ENCODE results near the gene KRTAP2-3. TPM values are rescaled to one million over a fixed set of nuclear protein-coding genes. Genes with fewer than 3 reads are reported as not detected.
"Not testable (repeated sequence)": the region's sequence is repeated elsewhere in the genome, so short reads cannot be mapped to it uniquely, and the experiment has no call there.

Gene KRTAP2-3
- total RNA-seq, 2 donors from 2014 or later: not detected

GRCh38 chr17:41042953-41043352 is 17.0 kb downstream of the KRTAP2-3 start:
- intact Hi-C loops (cut with DNase I): no loop called here
- no peak for DNase-seq (ENCODE audit: low spot score)

- intact Hi-C loops (cut with DNase I); DNase-seq (ENCODE audit: low spot score): not testable (repeated sequence)
Observed at GRCh38 chr17:41040783-41041571, 18.9 kb downstream of the KRTAP2-3 start, which contains the start of gene KRTAP1-1. Gene KRTAP1-1, minus strand, starts transcription at chr17:41041450. Its CDS starts 53 bp downstream, at chr17:41041397.

- intact Hi-C loops (cut with DNase I): no loop called here
Observed at GRCh38 chr17:41037853-41038350, 22.0 kb downstream of the KRTAP2-3 start.

GRCh38 chr17:41034346-41034935 is 25.5 kb downstream of the KRTAP2-3 start, which contains the start of gene KRTAP1-3:
Gene KRTAP1-3, minus strand, starts transcription at chr17:41034874. Its CDS starts 53 bp downstream, at chr17:41034821.
- DNase-seq (ENCODE audit: low spot score); intact Hi-C loops (cut with DNase I): not testable (repeated sequence)

More at GRCh38 chr17:41037853-41038350, 22.0 kb downstream of the KRTAP2-3 start:
- DNase-seq (ENCODE audit: low spot score): no peak

GRCh38 chr17:41029633-41030245 is 30.2 kb downstream of the KRTAP2-3 start, which contains the start of gene KRTAP1-4:
Gene KRTAP1-4, minus strand, starts transcription at chr17:41030195. Its CDS starts 117 bp downstream, at chr17:41030078.
- DNase-seq (ENCODE audit: low spot score): no peak
- intact Hi-C loops (cut with DNase I): no loop called here

GRCh38 chr17:41026715-41027471 is 33.0 kb downstream of the KRTAP2-3 start, which contains the start of gene KRTAP1-5:
Gene KRTAP1-5, minus strand, starts transcription at chr17:41027208. Its CDS starts 53 bp downstream, at chr17:41027155.
- intact Hi-C loops (cut with DNase I): no loop called here
- DNase-seq (ENCODE audit: low spot score): no peak

- no peak for DNase-seq (ENCODE audit: low spot score)
- intact Hi-C loops (cut with DNase I): no loop called here
Observed at GRCh38 chr17:41024697-41025096, 35.2 kb downstream of the KRTAP2-3 start.

- no peak for DNase-seq (ENCODE audit: low spot score)
- intact Hi-C loops (cut with DNase I): no loop called here
Observed at GRCh38 chr17:41020336-41020735, 39.6 kb downstream of the KRTAP2-3 start.

- intact Hi-C loops (cut with DNase I): no loop called here
- no peak for DNase-seq (ENCODE audit: low spot score)
Observed at GRCh38 chr17:41019415-41019814, 40.5 kb downstream of the KRTAP2-3 start.

GRCh38 chr17:41018541-41018940 is 41.4 kb downstream of the KRTAP2-3 start:
- intact Hi-C loops (cut with DNase I): no loop called here
- no peak for DNase-seq (ENCODE audit: low spot score)

- DNase-seq (ENCODE audit: low spot score): no peak
- intact Hi-C loops (cut with DNase I): no loop called here
Observed at GRCh38 chr17:41016578-41017215, 43.2 kb downstream of the KRTAP2-3 start.

GRCh38 chr17:41015454-41015853 is 44.5 kb downstream of the KRTAP2-3 start:
- intact Hi-C loops (cut with DNase I): no loop called here
- DNase-seq (ENCODE audit: low spot score): no peak

- intact Hi-C loops (cut with DNase I): no loop called here
- no peak for DNase-seq (ENCODE audit: low spot score)
Observed at GRCh38 chr17:41013606-41014005, 46.3 kb downstream of the KRTAP2-3 start.

GRCh38 chr17:41013181-41013580 is 46.7 kb downstream of the KRTAP2-3 start:
- intact Hi-C loops (cut with DNase I): no loop called here
- DNase-seq (ENCODE audit: low spot score): no peak

- intact Hi-C loops (cut with DNase I): no loop called here
- no peak for DNase-seq (ENCODE audit: low spot score)
Observed at GRCh38 chr17:41012326-41013120, 47.4 kb downstream of the KRTAP2-3 start.

GRCh38 chr17:41010441-41010840 is 49.5 kb downstream of the KRTAP2-3 start:
- no peak for DNase-seq (ENCODE audit: low spot score)
- intact Hi-C loops (cut with DNase I): no loop called here

GRCh38 chr17:41009936-41010335 is 50.0 kb downstream of the KRTAP2-3 start:
- DNase-seq (ENCODE audit: low spot score): no peak
- intact Hi-C loops (cut with DNase I): no loop called here

- intact Hi-C loops (cut with DNase I): no loop called here
- no peak for DNase-seq (ENCODE audit: low spot score)
Observed at GRCh38 chr17:41009301-41009760, 50.6 kb downstream of the KRTAP2-3 start.
